WTC11 (cell line): ENCODE results near the gene NTRK2. TPM values are rescaled to one million over a fixed set of nuclear protein-coding genes. Genes with fewer than 3 reads are reported as not detected.

Experiments
- ATAC-seq: fragments of 200-7000 bp; cut with Tn5 transposase; 2 replicates; pipeline ENCODE4 v1.10.0; 2021; ENCODE audit warnings: mild to moderate bottlenecking, moderate library complexity
- CTCF ChIA-PET: fragments of 300-600 bp; sonication (Branson Sonifier 250); formaldehyde crosslinking; loops from one replicate; lab custom pipeline; 2021; ENCODE audit warnings: antibody characterized with exemption; lab: Charles Lee
- POLR2A ChIA-PET: fragments of 350-600 bp; sonication (Branson Sonifier 250); formaldehyde crosslinking; loops from one replicate; lab custom pipeline; 2021; ENCODE audit warnings: antibody characterized with exemption; lab: Charles Lee
- DNase-seq: peaks from one replicate; pipeline ENCODE4 v3.0.0; 2021; ENCODE audit warnings: low spot score
- H3K27ac Mint-ChIP-seq: 2 replicates; pipeline ENCODE4 v1.8.0; 2021; ENCODE audit warnings: mixed read lengths
- H3K27me3 Mint-ChIP-seq: 2 replicates; pipeline ENCODE4 v1.8.0; 2021; ENCODE audit warnings: low read depth, mild to moderate bottlenecking, moderate library complexity, mixed read lengths
- H3K36me3 Mint-ChIP-seq: 2 replicates; pipeline ENCODE4 v1.8.0; 2021; ENCODE audit warnings: mixed read lengths
- H3K4me1 Mint-ChIP-seq: 2 replicates; pipeline ENCODE4 v1.8.0; 2022; ENCODE audit warnings: mixed read lengths
- H3K4me3 Mint-ChIP-seq: 2 replicates; pipeline ENCODE4 v1.8.0; 2021; ENCODE audit warnings: mild to moderate bottlenecking, moderate library complexity, mixed read lengths
- H3K9me3 Mint-ChIP-seq: 2 replicates; pipeline ENCODE4 v1.8.0; 2021; ENCODE audit warnings: mixed read lengths
- ATF1 ChIP-seq: sonication (generic); formaldehyde crosslinking; IDR thresholded peaks from 2 replicates; pipeline ENCODE4 v1.8.1; 2023; ENCODE audit warnings: mild to moderate bottlenecking, moderate library complexity, missing genetic modification reagents
- CREM ChIP-seq: sonication (generic); formaldehyde crosslinking; IDR thresholded peaks from 2 replicates; pipeline ENCODE4 v1.8.1; 2022; ENCODE audit warnings: mild to moderate bottlenecking, missing genetic modification reagents, moderate library complexity
- EMX1 ChIP-seq: fragments of 250-450 bp; sonication (Bioruptor Pico); IDR thresholded peaks from 2 replicates; pipeline ENCODE4 v1.8.0; 2021; ENCODE audit warnings: mild to moderate bottlenecking
- FOXK1 ChIP-seq: sonication (generic); formaldehyde crosslinking; IDR thresholded peaks from 2 replicates; pipeline ENCODE4 v1.8.0; 2022; ENCODE audit warnings: mild to moderate bottlenecking, moderate library complexity, missing genetic modification reagents
- GRHL2 ChIP-seq: fragments of 250-450 bp; sonication (Bioruptor Pico); IDR thresholded peaks from 2 replicates; pipeline ENCODE4 v1.8.0; 2022; ENCODE audit warnings: mild to moderate bottlenecking, moderate library complexity; ENCODE audit not compliant: insufficient replicate concordance, severe bottlenecking
- HMGA2 ChIP-seq: fragments of 250-450 bp; sonication (Bioruptor Pico); IDR thresholded peaks from 2 replicates; pipeline ENCODE4 v1.4.0; 2021; ENCODE audit warnings: mild to moderate bottlenecking, moderate library complexity
- IRF2 ChIP-seq: sonication (generic); formaldehyde crosslinking; IDR thresholded peaks from 2 replicates; pipeline ENCODE4 v1.8.0; 2022; ENCODE audit warnings: low read depth, missing genetic modification reagents, borderline replicate concordance
- KAT7 ChIP-seq: sonication (generic); formaldehyde crosslinking; IDR thresholded peaks from 2 replicates; pipeline ENCODE4 v1.8.1; 2023; ENCODE audit warnings: missing genetic modification reagents, mild to moderate bottlenecking, borderline replicate concordance
- MYBL2 ChIP-seq: sonication (generic); formaldehyde crosslinking; IDR thresholded peaks from 2 replicates; pipeline ENCODE4 v1.8.1; 2023; ENCODE audit warnings: mild to moderate bottlenecking, moderate library complexity, missing genetic modification reagents
- NR1H2 ChIP-seq: sonication (generic); formaldehyde crosslinking; IDR thresholded peaks from 2 replicates; pipeline ENCODE4 v1.9.0; 2021; ENCODE audit warnings: mild to moderate bottlenecking, moderate library complexity, missing genetic modification reagents
- OVOL2 ChIP-seq: fragments of 250-450 bp; sonication (Bioruptor Pico); IDR thresholded peaks from 2 replicates; pipeline ENCODE4 v1.9.0; 2021; ENCODE audit warnings: mild to moderate bottlenecking, borderline replicate concordance
- SOX15 ChIP-seq: fragments of 250-450 bp; sonication (Bioruptor Pico); IDR thresholded peaks from 2 replicates; pipeline ENCODE4 v1.9.0; 2021; ENCODE audit warnings: mild to moderate bottlenecking
- ZNF416 ChIP-seq: fragments of 250-450 bp; sonication (Bioruptor Pico); IDR thresholded peaks from 2 replicates; pipeline ENCODE4 v1.9.0; 2021; ENCODE audit warnings: mild to moderate bottlenecking, inconsistent platforms
- ZNF671 ChIP-seq: fragments of 250-450 bp; sonication (Bioruptor Pico); IDR thresholded peaks from 2 replicates; pipeline ENCODE4 v1.8.0; 2021; ENCODE audit warnings: mild to moderate bottlenecking
- total RNA-seq: library from RNA; stranded (reverse); gene quantifications from 3 replicates; pipeline ENCODE4 v1.2.3, GENCODE V29; 2021
- TF ChIP-seq, protein P1 (sequence below): fragments of 250-450 bp; sonication (Bioruptor Pico); IDR thresholded peaks from 2 replicates; pipeline ENCODE4 v1.9.0; 2021; ENCODE audit warnings: mild to moderate bottlenecking, borderline replicate concordance
- TF ChIP-seq, protein P2 (sequence below): sonication (generic); formaldehyde crosslinking; IDR thresholded peaks from 2 replicates; pipeline ENCODE4 v1.8.1; 2022; ENCODE audit warnings: mild to moderate bottlenecking, missing genetic modification reagents, moderate library complexity, borderline replicate concordance
- TF ChIP-seq, protein P3 (sequence below): sonication (generic); formaldehyde crosslinking; IDR thresholded peaks from 2 replicates; pipeline ENCODE4 v1.8.1; 2022; ENCODE audit warnings: low read depth, mild to moderate bottlenecking, moderate library complexity, missing genetic modification reagents, borderline replicate concordance
- TF ChIP-seq, protein P4 (sequence below): sonication (generic); formaldehyde crosslinking; IDR thresholded peaks from 2 replicates; pipeline ENCODE4 v1.8.0; 2022; ENCODE audit warnings: mild to moderate bottlenecking, missing genetic modification reagents
- TF ChIP-seq, protein P5 (sequence below): sonication (generic); formaldehyde crosslinking; IDR thresholded peaks from 2 replicates; pipeline ENCODE4 v1.8.0; 2023; ENCODE audit warnings: missing genetic modification reagents, mild to moderate bottlenecking, borderline replicate concordance
- TF ChIP-seq, protein P6 (sequence below): sonication (generic); formaldehyde crosslinking; IDR thresholded peaks from 2 replicates; pipeline ENCODE4 v1.8.0; 2022; ENCODE audit warnings: mild to moderate bottlenecking, missing genetic modification reagents
- TF ChIP-seq, protein P7 (sequence below): sonication (generic); formaldehyde crosslinking; IDR thresholded peaks from 2 replicates; pipeline ENCODE4 v1.8.1; 2023; ENCODE audit warnings: mild to moderate bottlenecking, missing genetic modification reagents, moderate library complexity

Gene NTRK2
- total RNA-seq, 1 experiment from 2014 or later = 0.02 TPM

DNA sequence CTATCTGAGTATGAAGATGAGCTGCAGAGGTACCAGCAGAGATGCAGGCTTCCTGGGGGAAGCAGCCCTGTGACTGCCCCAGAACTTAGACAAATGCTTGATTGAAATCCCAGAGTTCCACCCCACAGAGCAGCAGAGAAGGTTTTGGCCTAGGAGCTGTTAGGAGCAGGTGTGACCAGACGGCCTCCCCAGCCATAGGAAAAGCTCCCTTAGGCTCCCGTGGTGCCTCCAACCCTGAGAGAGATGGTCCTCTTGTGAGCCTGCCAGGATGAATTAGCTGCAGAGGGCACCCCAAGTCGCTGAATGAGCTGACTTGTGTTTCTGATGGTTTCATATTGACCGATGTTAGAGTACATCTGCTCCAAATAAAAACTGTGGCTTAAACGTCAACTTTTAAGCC lies 22.1 kb downstream of the NTRK2 start (continued):
- TF ChIP-seq, protein P1, sequence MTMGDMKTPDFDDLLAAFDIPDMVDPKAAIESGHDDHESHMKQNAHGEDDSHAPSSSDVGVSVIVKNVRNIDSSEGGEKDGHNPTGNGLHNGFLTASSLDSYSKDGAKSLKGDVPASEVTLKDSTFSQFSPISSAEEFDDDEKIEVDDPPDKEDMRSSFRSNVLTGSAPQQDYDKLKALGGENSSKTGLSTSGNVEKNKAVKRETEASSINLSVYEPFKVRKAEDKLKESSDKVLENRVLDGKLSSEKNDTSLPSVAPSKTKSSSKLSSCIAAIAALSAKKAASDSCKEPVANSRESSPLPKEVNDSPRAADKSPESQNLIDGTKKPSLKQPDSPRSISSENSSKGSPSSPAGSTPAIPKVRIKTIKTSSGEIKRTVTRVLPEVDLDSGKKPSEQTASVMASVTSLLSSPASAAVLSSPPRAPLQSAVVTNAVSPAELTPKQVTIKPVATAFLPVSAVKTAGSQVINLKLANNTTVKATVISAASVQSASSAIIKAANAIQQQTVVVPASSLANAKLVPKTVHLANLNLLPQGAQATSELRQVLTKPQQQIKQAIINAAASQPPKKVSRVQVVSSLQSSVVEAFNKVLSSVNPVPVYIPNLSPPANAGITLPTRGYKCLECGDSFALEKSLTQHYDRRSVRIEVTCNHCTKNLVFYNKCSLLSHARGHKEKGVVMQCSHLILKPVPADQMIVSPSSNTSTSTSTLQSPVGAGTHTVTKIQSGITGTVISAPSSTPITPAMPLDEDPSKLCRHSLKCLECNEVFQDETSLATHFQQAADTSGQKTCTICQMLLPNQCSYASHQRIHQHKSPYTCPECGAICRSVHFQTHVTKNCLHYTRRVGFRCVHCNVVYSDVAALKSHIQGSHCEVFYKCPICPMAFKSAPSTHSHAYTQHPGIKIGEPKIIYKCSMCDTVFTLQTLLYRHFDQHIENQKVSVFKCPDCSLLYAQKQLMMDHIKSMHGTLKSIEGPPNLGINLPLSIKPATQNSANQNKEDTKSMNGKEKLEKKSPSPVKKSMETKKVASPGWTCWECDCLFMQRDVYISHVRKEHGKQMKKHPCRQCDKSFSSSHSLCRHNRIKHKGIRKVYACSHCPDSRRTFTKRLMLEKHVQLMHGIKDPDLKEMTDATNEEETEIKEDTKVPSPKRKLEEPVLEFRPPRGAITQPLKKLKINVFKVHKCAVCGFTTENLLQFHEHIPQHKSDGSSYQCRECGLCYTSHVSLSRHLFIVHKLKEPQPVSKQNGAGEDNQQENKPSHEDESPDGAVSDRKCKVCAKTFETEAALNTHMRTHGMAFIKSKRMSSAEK (CRISPR knock-in tag) = no peak
- TF ChIP-seq MYBL2 (CRISPR knock-in tag) (no peak), ZNF671 (CRISPR knock-in tag) (no peak), ATF1 (CRISPR knock-in tag) (no peak), FOXK1 (no peak), OVOL2 (CRISPR knock-in tag) (no peak), GRHL2 (CRISPR knock-in tag) (no peak), ZNF416 (CRISPR knock-in tag) (no peak), IRF2 (CRISPR knock-in tag) (no peak)
- TF ChIP-seq, protein P2, sequence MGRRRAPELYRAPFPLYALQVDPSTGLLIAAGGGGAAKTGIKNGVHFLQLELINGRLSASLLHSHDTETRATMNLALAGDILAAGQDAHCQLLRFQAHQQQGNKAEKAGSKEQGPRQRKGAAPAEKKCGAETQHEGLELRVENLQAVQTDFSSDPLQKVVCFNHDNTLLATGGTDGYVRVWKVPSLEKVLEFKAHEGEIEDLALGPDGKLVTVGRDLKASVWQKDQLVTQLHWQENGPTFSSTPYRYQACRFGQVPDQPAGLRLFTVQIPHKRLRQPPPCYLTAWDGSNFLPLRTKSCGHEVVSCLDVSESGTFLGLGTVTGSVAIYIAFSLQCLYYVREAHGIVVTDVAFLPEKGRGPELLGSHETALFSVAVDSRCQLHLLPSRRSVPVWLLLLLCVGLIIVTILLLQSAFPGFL (CRISPR knock-in tag) = no peak
- TF ChIP-seq, protein P3, sequence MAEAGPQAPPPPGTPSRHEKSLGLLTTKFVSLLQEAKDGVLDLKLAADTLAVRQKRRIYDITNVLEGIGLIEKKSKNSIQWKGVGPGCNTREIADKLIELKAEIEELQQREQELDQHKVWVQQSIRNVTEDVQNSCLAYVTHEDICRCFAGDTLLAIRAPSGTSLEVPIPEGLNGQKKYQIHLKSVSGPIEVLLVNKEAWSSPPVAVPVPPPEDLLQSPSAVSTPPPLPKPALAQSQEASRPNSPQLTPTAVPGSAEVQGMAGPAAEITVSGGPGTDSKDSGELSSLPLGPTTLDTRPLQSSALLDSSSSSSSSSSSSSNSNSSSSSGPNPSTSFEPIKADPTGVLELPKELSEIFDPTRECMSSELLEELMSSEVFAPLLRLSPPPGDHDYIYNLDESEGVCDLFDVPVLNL (CRISPR knock-in tag) = no peak

DNA sequence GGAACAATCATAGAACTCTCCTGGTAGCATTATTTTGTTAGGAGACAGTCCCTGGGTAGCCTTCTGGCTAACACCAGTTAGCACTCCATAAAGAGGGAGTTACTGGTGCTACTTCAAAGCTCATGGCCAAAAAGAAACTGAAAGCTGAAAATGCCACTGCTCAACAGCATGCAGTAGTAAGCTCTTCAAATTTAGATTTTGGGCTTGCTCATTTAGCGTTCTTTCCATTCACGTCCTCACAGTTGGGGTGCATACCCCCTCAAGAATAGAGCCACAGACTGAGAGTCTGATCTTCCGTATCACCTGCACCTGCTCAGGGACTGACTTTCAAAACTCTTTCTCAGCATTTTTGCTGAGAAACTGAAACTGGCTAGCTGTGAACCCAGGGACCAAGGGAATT lies 24.7 kb downstream of the NTRK2 start:
- no peak for DNase-seq
- H3K36me3 Mint-ChIP-seq = no peaks in the 10 kb centered on the region
- ChIA-PET CTCF (interaction anchor here (1.0 to 4.6 kb wide), 4 partner anchors 26 to 297 kb away, joined by 4 to 27 read pairs (median 7); no protein-coding TSS in a partner anchor), POLR2A (no interaction called here)
- ATAC-seq = no peak
- H3K27ac Mint-ChIP-seq = no peak overlapping the region
- peaks cover 8% of the 10 kb centered on the region for H3K4me1 Mint-ChIP-seq
- no peak overlapping the region for H3K4me3 Mint-ChIP-seq
- no peaks in the 10 kb centered on the region for H3K9me3 Mint-ChIP-seq
- no peaks in the 10 kb centered on the region for H3K27me3 Mint-ChIP-seq
- no peak for TF ChIP-seq KAT7
- TF ChIP-seq SOX15 (CRISPR knock-in tag) = no peak
- TF ChIP-seq, protein P4, sequence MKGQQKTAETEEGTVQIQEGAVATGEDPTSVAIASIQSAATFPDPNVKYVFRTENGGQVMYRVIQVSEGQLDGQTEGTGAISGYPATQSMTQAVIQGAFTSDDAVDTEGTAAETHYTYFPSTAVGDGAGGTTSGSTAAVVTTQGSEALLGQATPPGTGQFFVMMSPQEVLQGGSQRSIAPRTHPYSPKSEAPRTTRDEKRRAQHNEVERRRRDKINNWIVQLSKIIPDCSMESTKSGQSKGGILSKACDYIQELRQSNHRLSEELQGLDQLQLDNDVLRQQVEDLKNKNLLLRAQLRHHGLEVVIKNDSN (CRISPR knock-in tag) = no peak
- no peak for TF ChIP-seq CREM (CRISPR knock-in tag)
- no peak for TF ChIP-seq NR1H2
- no peak for TF ChIP-seq EMX1 (CRISPR knock-in tag)
- no peak for TF ChIP-seq HMGA2 (CRISPR knock-in tag)
- TF ChIP-seq, protein P5, sequence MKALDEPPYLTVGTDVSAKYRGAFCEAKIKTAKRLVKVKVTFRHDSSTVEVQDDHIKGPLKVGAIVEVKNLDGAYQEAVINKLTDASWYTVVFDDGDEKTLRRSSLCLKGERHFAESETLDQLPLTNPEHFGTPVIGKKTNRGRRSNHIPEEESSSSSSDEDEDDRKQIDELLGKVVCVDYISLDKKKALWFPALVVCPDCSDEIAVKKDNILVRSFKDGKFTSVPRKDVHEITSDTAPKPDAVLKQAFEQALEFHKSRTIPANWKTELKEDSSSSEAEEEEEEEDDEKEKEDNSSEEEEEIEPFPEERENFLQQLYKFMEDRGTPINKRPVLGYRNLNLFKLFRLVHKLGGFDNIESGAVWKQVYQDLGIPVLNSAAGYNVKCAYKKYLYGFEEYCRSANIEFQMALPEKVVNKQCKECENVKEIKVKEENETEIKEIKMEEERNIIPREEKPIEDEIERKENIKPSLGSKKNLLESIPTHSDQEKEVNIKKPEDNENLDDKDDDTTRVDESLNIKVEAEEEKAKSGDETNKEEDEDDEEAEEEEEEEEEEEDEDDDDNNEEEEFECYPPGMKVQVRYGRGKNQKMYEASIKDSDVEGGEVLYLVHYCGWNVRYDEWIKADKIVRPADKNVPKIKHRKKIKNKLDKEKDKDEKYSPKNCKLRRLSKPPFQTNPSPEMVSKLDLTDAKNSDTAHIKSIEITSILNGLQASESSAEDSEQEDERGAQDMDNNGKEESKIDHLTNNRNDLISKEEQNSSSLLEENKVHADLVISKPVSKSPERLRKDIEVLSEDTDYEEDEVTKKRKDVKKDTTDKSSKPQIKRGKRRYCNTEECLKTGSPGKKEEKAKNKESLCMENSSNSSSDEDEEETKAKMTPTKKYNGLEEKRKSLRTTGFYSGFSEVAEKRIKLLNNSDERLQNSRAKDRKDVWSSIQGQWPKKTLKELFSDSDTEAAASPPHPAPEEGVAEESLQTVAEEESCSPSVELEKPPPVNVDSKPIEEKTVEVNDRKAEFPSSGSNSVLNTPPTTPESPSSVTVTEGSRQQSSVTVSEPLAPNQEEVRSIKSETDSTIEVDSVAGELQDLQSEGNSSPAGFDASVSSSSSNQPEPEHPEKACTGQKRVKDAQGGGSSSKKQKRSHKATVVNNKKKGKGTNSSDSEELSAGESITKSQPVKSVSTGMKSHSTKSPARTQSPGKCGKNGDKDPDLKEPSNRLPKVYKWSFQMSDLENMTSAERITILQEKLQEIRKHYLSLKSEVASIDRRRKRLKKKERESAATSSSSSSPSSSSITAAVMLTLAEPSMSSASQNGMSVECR = no peak
- no peak for TF ChIP-seq IRF2 (CRISPR knock-in tag)
- TF ChIP-seq MYBL2 (CRISPR knock-in tag) = no peak
- TF ChIP-seq, protein P6, sequence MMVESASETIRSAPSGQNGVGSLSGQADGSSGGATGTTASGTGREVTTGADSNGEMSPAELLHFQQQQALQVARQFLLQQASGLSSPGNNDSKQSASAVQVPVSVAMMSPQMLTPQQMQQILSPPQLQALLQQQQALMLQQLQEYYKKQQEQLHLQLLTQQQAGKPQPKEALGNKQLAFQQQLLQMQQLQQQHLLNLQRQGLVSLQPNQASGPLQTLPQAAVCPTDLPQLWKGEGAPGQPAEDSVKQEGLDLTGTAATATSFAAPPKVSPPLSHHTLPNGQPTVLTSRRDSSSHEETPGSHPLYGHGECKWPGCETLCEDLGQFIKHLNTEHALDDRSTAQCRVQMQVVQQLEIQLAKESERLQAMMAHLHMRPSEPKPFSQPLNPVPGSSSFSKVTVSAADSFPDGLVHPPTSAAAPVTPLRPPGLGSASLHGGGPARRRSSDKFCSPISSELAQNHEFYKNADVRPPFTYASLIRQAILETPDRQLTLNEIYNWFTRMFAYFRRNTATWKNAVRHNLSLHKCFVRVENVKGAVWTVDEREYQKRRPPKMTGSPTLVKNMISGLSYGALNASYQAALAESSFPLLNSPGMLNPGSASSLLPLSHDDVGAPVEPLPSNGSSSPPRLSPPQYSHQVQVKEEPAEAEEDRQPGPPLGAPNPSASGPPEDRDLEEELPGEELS (CRISPR knock-in tag) = no peak
- TF ChIP-seq, protein P7, sequence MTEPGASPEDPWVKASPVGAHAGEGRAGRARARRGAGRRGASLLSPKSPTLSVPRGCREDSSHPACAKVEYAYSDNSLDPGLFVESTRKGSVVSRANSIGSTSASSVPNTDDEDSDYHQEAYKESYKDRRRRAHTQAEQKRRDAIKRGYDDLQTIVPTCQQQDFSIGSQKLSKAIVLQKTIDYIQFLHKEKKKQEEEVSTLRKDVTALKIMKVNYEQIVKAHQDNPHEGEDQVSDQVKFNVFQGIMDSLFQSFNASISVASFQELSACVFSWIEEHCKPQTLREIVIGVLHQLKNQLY (CRISPR knock-in tag) = no peak
